DND-41 (cell line): ENCODE results near the gene IL1RN.

ENCODE experiments used
- ATAC-seq: fragments of 200-7000 bp; cut with Tn5 transposase; 3 replicates; pipeline ENCODE4 v1.9.1; 2021; ENCODE audit warnings: low read depth; ENCODE audit not compliant: insufficient read depth
- DNase-seq: peaks from one replicate; pipeline ENCODE4 v3.0.0-alpha.2; 2020
- H2AFZ ChIP-seq: 2 replicates; pipeline ENCODE4 v1.6.0; 2012; ENCODE audit warnings: low read depth, low read length
- H3K27ac ChIP-seq: 2 replicates; pipeline ENCODE4 v1.5.1; 2012; ENCODE audit warnings: low read length, inconsistent platforms
- H3K27me3 ChIP-seq: fragments of 200-600 bp; sonication (generic); 2 replicates; pipeline ENCODE4 v1.6.0; 2012; ENCODE audit warnings: low read length, mild to moderate bottlenecking, inconsistent platforms; ENCODE audit not compliant: insufficient read depth, poor library complexity
- H3K36me3 ChIP-seq: 2 replicates; pipeline ENCODE4 v1.5.1; 2012; ENCODE audit warnings: low read length, inconsistent platforms; ENCODE audit not compliant: insufficient read depth
- H3K4me1 ChIP-seq: 2 replicates; pipeline ENCODE4 v1.5.1; 2012; ENCODE audit warnings: mild to moderate bottlenecking, low read length; ENCODE audit not compliant: insufficient read depth
- H3K4me2 ChIP-seq: 2 replicates; pipeline ENCODE4 v1.6.0; 2012; ENCODE audit warnings: mild to moderate bottlenecking, moderate library complexity, low read length, inconsistent platforms; ENCODE audit not compliant: insufficient read depth
- H3K4me3 ChIP-seq, 2 experiments: fragments of 200-600 bp in 1 of 2; shearing (Covaris generic) in 1 of 2; 2 replicates each; pipeline ENCODE4 v1.5.1; 2012 to 2016; ENCODE audit warnings: inconsistent platforms in 2 of 2, low read length in 2 of 2, mild to moderate bottlenecking in 2 of 2, low read depth in 1 of 2, moderate library complexity in 1 of 2
- H3K79me2 ChIP-seq: 2 replicates; pipeline ENCODE4 v1.6.0; 2012; ENCODE audit warnings: low read length, inconsistent platforms; ENCODE audit not compliant: insufficient read depth
- H3K9ac ChIP-seq: 2 replicates; pipeline ENCODE4 v1.6.0; 2012; ENCODE audit warnings: low read depth, mild to moderate bottlenecking, inconsistent platforms, low read length, moderate library complexity
- H3K9me3 ChIP-seq: 2 replicates; pipeline ENCODE4 v1.5.1; 2012; ENCODE audit warnings: low read length, moderate library complexity, mild to moderate bottlenecking, inconsistent platforms; ENCODE audit not compliant: insufficient read depth, severe bottlenecking
- H4K20me1 ChIP-seq: 2 replicates; pipeline ENCODE4 v1.6.0; 2012; ENCODE audit warnings: low read length; ENCODE audit not compliant: insufficient read depth
- CTCF ChIP-seq: IDR thresholded peaks from 2 replicates; pipeline ENCODE4 v1.5.1; 2012; ENCODE audit warnings: borderline replicate concordance, low read length, moderate library complexity, mild to moderate bottlenecking; ENCODE audit not compliant: poor library complexity, severe bottlenecking; ENCODE audit errors: extremely low read depth
- EZH2 ChIP-seq: IDR thresholded peaks from 3 replicates; pipeline ENCODE4 v1.6.1; 2012; ENCODE audit warnings: borderline replicate concordance, low read depth, mild to moderate bottlenecking, moderate library complexity, low read length, inconsistent platforms; ENCODE audit not compliant: severe bottlenecking

The IL1RN gene

GRCh38 chr2:113160962-113161361, 33.6 kb downstream of the IL1RN start:
- no peak for ATAC-seq

GRCh38 chr2:113162173-113162572, 34.8 kb downstream of the IL1RN start:
- Histone ChIP-seq H3K9ac (no peak overlapping the region), H3K36me3 (no peaks in the 10 kb centered on the region), H2AFZ (no peak overlapping the region), H3K79me2 (peaks cover 3% of the 10 kb centered on the region; the same call in 1 of the 2 replicates), H3K4me3 (no peak overlapping the region), H3K9me3 (no peaks in the 10 kb centered on the region), H3K4me2 (no peak overlapping the region), H3K4me1 (peaks cover 10% of the 10 kb centered on the region), H4K20me1 (no peaks in the 10 kb centered on the region), H3K27ac (no peak overlapping the region), H3K27me3 (no peaks in the 10 kb centered on the region)
- ATAC-seq (no peak), DNase-seq (peak; percentile 2)
- TF ChIP-seq EZH2 = no peak
- no peak for TF ChIP-seq CTCF

More at GRCh38 chr2:113160962-113161361, 33.6 kb downstream of the IL1RN start:
- no peak overlapping the region for H3K4me3 ChIP-seq
- H3K4me2 ChIP-seq = no peak overlapping the region
- TF ChIP-seq CTCF (no peak), EZH2 (no peak)
- H3K9ac ChIP-seq = no peak overlapping the region
- peaks cover 3% of the 10 kb centered on the region; the same call in 1 of the 2 replicates for H3K79me2 ChIP-seq
- H3K27me3 ChIP-seq = no peaks in the 10 kb centered on the region
- H3K27ac ChIP-seq = no peak overlapping the region
- H3K36me3 ChIP-seq = no peaks in the 10 kb centered on the region
- peaks cover 19% of the 10 kb centered on the region for H3K4me1 ChIP-seq
- H3K9me3 ChIP-seq = no peaks in the 10 kb centered on the region
- H2AFZ ChIP-seq = no peak overlapping the region
- H4K20me1 ChIP-seq = no peaks in the 10 kb centered on the region
- DNase-seq = no peak

GRCh38 chr2:113162869-113163268, 35.5 kb downstream of the IL1RN start:
- DNase-seq (no peak), ATAC-seq (no peak)
- no peak overlapping the region for H3K9ac ChIP-seq
- no peaks in the 10 kb centered on the region for H3K36me3 ChIP-seq
- no peak overlapping the region for H3K4me2 ChIP-seq
- H3K27ac ChIP-seq = no peak overlapping the region
- TF ChIP-seq EZH2 (no peak), CTCF (no peak)
- no peak overlapping the region for H3K4me3 ChIP-seq
- H3K9me3 ChIP-seq = no peaks in the 10 kb centered on the region
- H3K79me2 ChIP-seq = no peaks in the 10 kb centered on the region
- no peaks in the 10 kb centered on the region for H4K20me1 ChIP-seq
- H3K27me3 ChIP-seq = no peaks in the 10 kb centered on the region
- no peak overlapping the region for H2AFZ ChIP-seq
- H3K4me1 ChIP-seq = peaks cover 5% of the 10 kb centered on the region
